OCI-LY7 (cell line): ENCODE measurements around the gene NFKBIE.

Experiments used
- CTCF ChIP-seq: fragments of 200-600 bp; sonication (generic); conservative IDR thresholded peaks from 2 replicates; pipeline ENCODE4 v1.5.1; 2014; ENCODE audit warnings: mild to moderate bottlenecking, antibody characterized with exemption, low read length, moderate library complexity, mixed read lengths
- EZH2phosphoT487 ChIP-seq: fragments of 200-600 bp; sonication (generic); IDR thresholded peaks from 2 replicates; pipeline ENCODE4 v1.6.1; 2018; ENCODE audit warnings: low read depth, borderline replicate concordance, mild to moderate bottlenecking, mixed run types, antibody characterized with exemption, low read length, moderate library complexity, mixed read lengths

DNA sequence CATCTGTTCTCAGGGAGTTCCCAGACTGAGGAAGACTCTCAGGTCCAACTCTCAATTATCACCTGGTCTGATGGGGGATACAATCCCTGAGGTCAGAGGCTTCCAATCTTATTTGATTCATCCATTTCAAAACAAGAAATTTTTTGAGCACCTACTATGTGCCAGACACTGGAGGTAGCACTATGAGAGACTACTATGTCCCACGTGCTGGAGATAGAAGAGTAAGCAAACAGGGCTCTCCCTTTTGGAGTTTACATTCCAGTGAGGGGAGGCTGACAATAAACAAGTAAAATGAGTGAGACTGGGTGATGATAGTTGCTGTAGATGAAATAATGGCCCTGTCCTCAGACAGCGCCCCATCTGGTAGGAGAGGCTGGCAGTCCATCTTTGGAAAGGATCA is 21.4 kb upstream of the NFKBIE start:
- no peak for TF ChIP-seq CTCF
- no peak for TF ChIP-seq EZH2phosphoT487
